ENCODE measurements around the gene PARD6B. TPM values are rescaled to one million over a fixed set of nuclear protein-coding genes. Genes with fewer than 3 reads are reported as not detected.

PARD6B gene
- total and polyA plus RNA-seq, 2 of the 13 experiments (the other 11 are each of a cell fraction or from before 2014, with no cell fraction given): 6.9 to 22.2 TPM

DNA sequence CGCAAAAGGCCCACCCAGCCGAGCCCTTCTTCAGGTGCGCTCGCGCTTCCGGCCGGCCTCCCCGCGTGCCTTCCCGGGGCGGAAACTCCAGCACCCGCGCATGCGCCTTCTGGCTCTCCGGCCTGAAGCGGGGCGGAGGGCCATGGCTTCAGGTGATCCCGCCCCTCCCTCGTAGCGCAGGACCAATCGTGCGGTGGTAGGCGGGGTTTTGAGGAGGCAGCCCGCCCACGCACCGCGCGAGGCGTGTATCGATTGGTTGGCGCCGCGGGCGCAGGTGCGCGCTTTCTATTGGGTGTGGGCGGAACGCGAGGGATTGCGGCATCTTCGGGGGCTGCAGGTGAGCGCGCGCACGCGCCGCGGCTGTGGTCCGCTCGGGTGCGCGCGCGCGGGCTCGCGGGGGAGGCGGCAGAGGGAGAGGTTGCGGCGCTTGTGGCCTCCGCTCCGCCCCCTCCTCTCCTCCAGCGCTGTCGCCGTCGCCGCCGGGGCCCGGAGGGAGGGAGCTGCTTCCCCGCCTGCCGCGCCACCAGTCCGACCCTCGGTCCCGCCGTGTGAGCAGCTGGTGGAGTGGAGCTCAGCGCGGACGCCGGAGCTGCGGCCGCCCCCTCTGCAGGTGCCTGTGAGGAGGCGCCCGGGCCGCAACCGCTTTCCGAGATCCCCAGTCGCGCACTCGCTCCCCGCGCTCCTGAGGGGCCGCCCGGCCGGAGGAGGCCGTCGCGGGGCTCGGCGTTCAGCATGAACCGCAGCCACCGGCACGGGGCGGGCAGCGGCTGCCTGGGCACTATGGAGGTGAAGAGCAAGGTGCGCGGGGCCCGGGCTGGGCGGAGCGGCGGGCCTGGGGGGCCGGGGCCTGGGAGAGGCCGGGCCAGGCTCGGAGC lies at the start of gene PARD6B (continued):
- TF ChIP-seq ZNF609 (CRISPR knock-in tag; IDR thresholded peaks at IDR 0.05; ENCODE audit: borderline replicate concordance) (peak; percentile 44; the same call in 1 of the 2 replicates), ZFP1 (CRISPR knock-in tag; IDR thresholded peaks at IDR 0.05) (peak; percentile 35; the same call in 1 of the 2 replicates), JDP2 (CRISPR knock-in tag; IDR thresholded peaks at IDR 0.05; ENCODE audit: borderline replicate concordance) (no peak), TCF12 (IDR thresholded peaks at IDR 0.05) (no peak), TCF12 (CRISPR knock-in tag; IDR thresholded peaks at IDR 0.05) (peak; percentile 94), RFX1 (IDR thresholded peaks at IDR 0.05) (peak; percentile 3; the same call in 1 of the 2 replicates), ASH2L (IDR thresholded peaks at IDR 0.05; ENCODE audit: insufficient read length, low read depth, low read length) (peak; percentile 90), ZNF143 (CRISPR knock-in tag; IDR thresholded peaks at IDR 0.05) (peak; percentile 21; the same call in 1 of the 2 replicates), SP140L (CRISPR knock-in tag; IDR thresholded peaks at IDR 0.05; ENCODE audit: borderline replicate concordance) (no peak), NAIF1 (CRISPR knock-in tag; IDR thresholded peaks at IDR 0.05; ENCODE audit: borderline replicate concordance) (peak; percentile 55; the same call in 1 of the 2 replicates), MYC (CRISPR knock-in tag; IDR thresholded peaks at IDR 0.05; ENCODE audit: borderline replicate concordance) (peak; percentile 85; the same call in 1 of the 2 replicates), GATA4 (IDR thresholded peaks at IDR 0.05; ENCODE audit: borderline replicate concordance, low read depth) (peak; percentile 81; the same call in 1 of the 2 replicates), NPAS2 (CRISPR knock-in tag; IDR thresholded peaks at IDR 0.05; ENCODE audit: borderline replicate concordance) (no peak), ZNF713 (CRISPR knock-in tag; IDR thresholded peaks at IDR 0.05) (no peak), ZNF740 (CRISPR knock-in tag; IDR thresholded peaks at IDR 0.05) (peak; percentile 82; the same call in 1 of the 2 replicates), SSRP1 (CRISPR knock-in tag; IDR thresholded peaks at IDR 0.05) (no peak), ZBTB39 (CRISPR knock-in tag; IDR thresholded peaks at IDR 0.05) (no peak), TAF15 (IDR thresholded peaks at IDR 0.05; ENCODE audit: low read depth, low read length, poor library complexity, severe bottlenecking) (peak; percentile 80)
- TF ChIP-seq, protein P1, sequence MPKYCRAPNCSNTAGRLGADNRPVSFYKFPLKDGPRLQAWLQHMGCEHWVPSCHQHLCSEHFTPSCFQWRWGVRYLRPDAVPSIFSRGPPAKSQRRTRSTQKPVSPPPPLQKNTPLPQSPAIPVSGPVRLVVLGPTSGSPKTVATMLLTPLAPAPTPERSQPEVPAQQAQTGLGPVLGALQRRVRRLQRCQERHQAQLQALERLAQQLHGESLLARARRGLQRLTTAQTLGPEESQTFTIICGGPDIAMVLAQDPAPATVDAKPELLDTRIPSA (CRISPR knock-in tag; IDR thresholded peaks at IDR 0.05; ENCODE audit: borderline replicate concordance): peak; percentile 86
- TF ChIP-seq, protein P2, sequence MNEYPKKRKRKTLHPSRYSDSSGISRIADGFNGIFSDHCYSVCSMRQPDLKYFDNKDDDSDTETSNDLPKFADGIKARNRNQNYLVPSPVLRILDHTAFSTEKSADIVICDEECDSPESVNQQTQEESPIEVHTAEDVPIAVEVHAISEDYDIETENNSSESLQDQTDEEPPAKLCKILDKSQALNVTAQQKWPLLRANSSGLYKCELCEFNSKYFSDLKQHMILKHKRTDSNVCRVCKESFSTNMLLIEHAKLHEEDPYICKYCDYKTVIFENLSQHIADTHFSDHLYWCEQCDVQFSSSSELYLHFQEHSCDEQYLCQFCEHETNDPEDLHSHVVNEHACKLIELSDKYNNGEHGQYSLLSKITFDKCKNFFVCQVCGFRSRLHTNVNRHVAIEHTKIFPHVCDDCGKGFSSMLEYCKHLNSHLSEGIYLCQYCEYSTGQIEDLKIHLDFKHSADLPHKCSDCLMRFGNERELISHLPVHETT (CRISPR knock-in tag; conservative IDR thresholded peaks at IDR 0.05): peak; percentile 94

Measured in HepG2 (cell line).